Activated CD4-positive, alpha-beta memory T cell treated with anti-CD3 and anti-CD28 coated beads, Interleukin-2, amount 10 ng/mL, durations not matched to agents 7 days and 5 days (primary cell): Measurements from ENCODE around the gene ADGRA3. TPM values are rescaled to one million over a fixed set of nuclear protein-coding genes. Genes with fewer than 3 reads are reported as not detected.

Experiments used
- CTCF ChIA-PET: fragments of 350-600 bp; sonication (Branson Sonifier 250); formaldehyde crosslinking; loops from one replicate; lab custom pipeline; 2021; ENCODE audit warnings: antibody characterized with exemption, inconsistent platforms; lab: Charles Lee
- POLR2A ChIA-PET: fragments of 350-600 bp; sonication (Branson Sonifier 250); formaldehyde crosslinking; loops from one replicate; lab custom pipeline; 2021; ENCODE audit warnings: antibody characterized with exemption; lab: Charles Lee
- DNase-seq: peaks from one replicate; pipeline ENCODE4 v3.0.0-alpha.2; 2020
- H3K27ac Mint-ChIP-seq: one replicate; pipeline ENCODE4 v1.8.0; 2021; ENCODE audit warnings: mild to moderate bottlenecking, mixed read lengths
- H3K27me3 Mint-ChIP-seq: one replicate; pipeline ENCODE4 v1.8.0; 2021; ENCODE audit warnings: mixed read lengths
- H3K36me3 Mint-ChIP-seq: one replicate; pipeline ENCODE4 v1.8.0; 2021; ENCODE audit warnings: low read depth, mixed read lengths
- H3K4me1 Mint-ChIP-seq: one replicate; pipeline ENCODE4 v1.8.0; 2021; ENCODE audit warnings: mixed read lengths
- H3K4me3 Mint-ChIP-seq: one replicate; pipeline ENCODE4 v1.8.0; 2021; ENCODE audit warnings: mild to moderate bottlenecking, mixed read lengths
- H3K9me3 Mint-ChIP-seq: one replicate; pipeline ENCODE4 v1.8.0; 2021; ENCODE audit warnings: mixed read lengths
- total RNA-seq, 2 experiments: library from RNA; stranded (reverse); gene quantifications; one replicate each; pipeline ENCODE4 v1.2.3, GENCODE V29; 2021

Gene ADGRA3
- total RNA-seq, 2 experiments from 2014 or later = 0.18 to 0.50 TPM

DNA sequence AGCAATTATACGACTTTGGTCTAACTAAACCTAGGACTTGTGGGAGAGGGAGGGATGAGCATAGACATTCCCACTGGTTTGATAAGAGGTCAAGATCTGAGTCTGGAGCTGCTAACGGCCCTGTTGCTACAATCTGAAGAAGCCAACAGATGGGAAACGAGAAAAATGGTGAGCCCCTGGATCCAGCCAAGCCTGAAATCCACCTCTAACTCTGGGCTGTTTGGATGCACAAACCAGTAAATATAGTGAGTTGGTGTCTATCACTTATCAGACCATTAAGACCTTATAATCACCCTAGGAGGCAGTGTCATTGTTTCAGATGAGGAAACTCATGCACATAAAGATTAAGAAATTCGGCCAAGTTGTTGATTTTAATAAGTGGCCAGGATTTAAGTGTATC, 50.5 kb downstream of the ADGRA3 start:
- Mint-ChIP-seq H3K27me3 (no peaks in the 10 kb centered on the region), H3K27ac (no peak overlapping the region), H3K4me1 (no peaks in the 10 kb centered on the region), H3K36me3 (no peaks in the 10 kb centered on the region), H3K4me3 (no peak overlapping the region), H3K9me3 (peaks cover 2% of the 10 kb centered on the region)
- CTCF ChIA-PET = no interaction called here
- POLR2A ChIA-PET = no interaction called here
- no peak for DNase-seq

DNA sequence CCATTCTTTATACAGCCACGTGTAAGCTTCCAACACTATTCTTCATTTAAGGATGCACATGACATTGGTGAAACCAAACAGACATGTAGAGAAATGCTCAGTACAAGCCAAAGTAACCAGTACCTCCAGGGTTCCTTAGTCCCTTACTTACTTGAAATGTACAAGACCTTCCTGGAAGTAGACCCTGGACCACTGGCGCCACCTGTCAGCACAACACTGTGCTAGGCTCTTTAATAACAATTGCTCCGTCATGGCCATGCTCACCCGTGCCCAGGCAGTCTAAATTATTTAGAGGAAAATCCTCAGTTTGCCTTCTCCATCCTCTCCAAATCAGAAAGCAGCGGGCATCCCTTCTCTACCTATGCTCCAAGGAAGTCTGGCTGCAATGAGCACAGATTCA, 52.7 kb downstream of the ADGRA3 start:
- POLR2A ChIA-PET = no interaction called here
- CTCF ChIA-PET = no interaction called here

GRCh38 chr4:22462688-22463087, 53.2 kb downstream of the ADGRA3 start:
- Mint-ChIP-seq H3K4me1 (no peaks in the 10 kb centered on the region), H3K4me3 (no peak overlapping the region), H3K27ac (no peak overlapping the region), H3K36me3 (no peaks in the 10 kb centered on the region), H3K9me3 (peaks cover 2% of the 10 kb centered on the region), H3K27me3 (no peaks in the 10 kb centered on the region)
- ChIA-PET POLR2A (no interaction called here), CTCF (no interaction called here)
- no peak for DNase-seq

More for the DNA sequence above, 52.7 kb downstream of the ADGRA3 start:
- H3K27me3 Mint-ChIP-seq = no peaks in the 10 kb centered on the region
- H3K36me3 Mint-ChIP-seq = no peaks in the 10 kb centered on the region
- no peak overlapping the region for H3K27ac Mint-ChIP-seq
- DNase-seq = no peak
- no peaks in the 10 kb centered on the region for H3K4me1 Mint-ChIP-seq
- H3K9me3 Mint-ChIP-seq = peaks cover 2% of the 10 kb centered on the region
- no peak overlapping the region for H3K4me3 Mint-ChIP-seq

DNA sequence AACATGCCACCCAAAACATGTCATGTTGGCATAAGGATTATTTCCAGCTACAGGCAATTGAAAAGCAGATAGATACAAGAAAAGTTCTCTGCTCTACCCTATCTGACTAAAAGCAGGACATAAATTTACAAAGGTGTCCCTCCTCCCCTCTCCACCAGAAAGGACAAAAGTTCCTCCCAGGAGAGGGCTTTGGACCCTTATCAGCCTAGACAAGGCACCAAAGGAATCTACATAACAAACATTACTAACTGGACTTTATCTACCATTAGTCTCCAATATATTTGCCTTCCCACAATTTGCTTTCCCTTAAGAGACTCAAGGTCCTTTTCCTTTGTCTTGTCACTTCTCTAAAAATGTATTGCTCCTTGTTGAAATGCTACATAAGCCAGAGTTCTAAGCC, 55.6 kb downstream of the ADGRA3 start:
- ChIA-PET POLR2A (no interaction called here), CTCF (no interaction called here)
- no peaks in the 10 kb centered on the region for H3K27me3 Mint-ChIP-seq
- H3K27ac Mint-ChIP-seq = no peak overlapping the region
- peaks cover 2% of the 10 kb centered on the region for H3K9me3 Mint-ChIP-seq
- DNase-seq = no peak
- H3K4me3 Mint-ChIP-seq = no peak overlapping the region
- H3K4me1 Mint-ChIP-seq = no peaks in the 10 kb centered on the region
- no peaks in the 10 kb centered on the region for H3K36me3 Mint-ChIP-seq

GRCh38 chr4:22458098-22458497, 57.8 kb downstream of the ADGRA3 start:
- Mint-ChIP-seq H3K36me3 (no peaks in the 10 kb centered on the region), H3K4me3 (no peak overlapping the region), H3K27me3 (no peaks in the 10 kb centered on the region), H3K4me1 (no peaks in the 10 kb centered on the region), H3K9me3 (no peaks in the 10 kb centered on the region), H3K27ac (no peak overlapping the region)
- no peak for DNase-seq
- ChIA-PET POLR2A (no interaction called here), CTCF (no interaction called here)

DNA sequence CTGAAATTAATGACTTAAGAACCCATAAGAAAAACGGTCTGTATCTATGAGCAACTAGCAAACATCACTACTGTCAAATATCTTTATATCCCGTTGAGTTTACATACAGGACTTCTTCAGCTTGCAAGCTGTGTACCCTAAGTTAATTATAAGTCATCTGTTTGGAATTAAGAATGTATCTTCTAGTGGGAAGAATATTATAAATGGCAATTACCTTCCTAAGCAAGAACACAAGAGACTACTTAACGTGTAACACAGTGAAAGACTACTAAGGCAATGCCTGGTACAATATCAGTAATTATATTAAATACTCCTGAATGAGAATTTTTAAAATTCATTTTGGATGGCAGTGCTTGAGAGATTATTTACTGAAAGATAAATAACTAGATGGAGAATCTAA, 58.5 kb downstream of the ADGRA3 start:
- ChIA-PET POLR2A (no interaction called here), CTCF (no interaction called here)
- Mint-ChIP-seq H3K4me3 (no peak overlapping the region), H3K27ac (no peak overlapping the region), H3K4me1 (no peaks in the 10 kb centered on the region), H3K9me3 (no peaks in the 10 kb centered on the region), H3K36me3 (no peaks in the 10 kb centered on the region), H3K27me3 (no peaks in the 10 kb centered on the region)
- DNase-seq = no peak

GRCh38 chr4:22456291-22456690, 59.6 kb downstream of the ADGRA3 start:
- no peaks in the 10 kb centered on the region for H3K9me3 Mint-ChIP-seq
- no peak overlapping the region for H3K4me3 Mint-ChIP-seq
- no peak for DNase-seq
- H3K4me1 Mint-ChIP-seq = no peaks in the 10 kb centered on the region
- H3K27ac Mint-ChIP-seq = no peak overlapping the region
- H3K36me3 Mint-ChIP-seq = no peaks in the 10 kb centered on the region
- ChIA-PET POLR2A (no interaction called here), CTCF (no interaction called here)
- H3K27me3 Mint-ChIP-seq = no peaks in the 10 kb centered on the region

GRCh38 chr4:22454955-22455354, 60.9 kb downstream of the ADGRA3 start:
- Mint-ChIP-seq H3K27ac (no peak overlapping the region), H3K36me3 (no peaks in the 10 kb centered on the region), H3K27me3 (no peaks in the 10 kb centered on the region), H3K9me3 (no peaks in the 10 kb centered on the region), H3K4me3 (no peak overlapping the region), H3K4me1 (no peaks in the 10 kb centered on the region)
- ChIA-PET CTCF (no interaction called here), POLR2A (no interaction called here)
- no peak for DNase-seq

DNA sequence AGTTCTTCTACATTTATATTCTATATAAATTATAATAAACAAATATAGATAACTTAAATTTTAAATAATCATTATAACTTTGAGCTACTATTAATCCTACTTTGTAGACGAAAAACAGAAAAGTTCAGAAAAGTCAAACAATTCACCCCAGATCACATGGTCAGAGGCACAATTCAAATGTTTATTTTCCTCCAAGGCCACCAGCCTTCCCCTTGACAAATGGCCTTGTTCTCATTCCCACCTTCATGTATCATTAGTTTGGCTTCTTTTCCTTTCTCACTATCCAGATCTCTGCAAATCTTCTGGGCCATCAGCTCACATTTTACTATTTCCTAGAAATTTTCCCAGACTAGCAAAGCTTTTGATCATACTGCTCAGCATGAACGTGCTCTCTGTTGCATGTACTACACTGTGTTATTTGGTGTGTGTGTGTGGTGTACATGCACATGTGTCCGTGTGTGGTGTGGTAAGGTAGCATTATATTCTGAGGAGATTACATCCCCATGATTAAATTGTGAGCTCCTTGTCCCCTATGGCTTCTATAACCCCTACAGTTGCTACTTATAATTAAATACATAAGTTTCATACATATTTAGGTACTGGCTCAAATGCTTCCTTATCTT, 61.5 kb downstream of the ADGRA3 start:
- Mint-ChIP-seq H3K4me3 (no peak overlapping the region), H3K27me3 (no peaks in the 10 kb centered on the region), H3K4me1 (no peaks in the 10 kb centered on the region), H3K27ac (no peak overlapping the region), H3K9me3 (no peaks in the 10 kb centered on the region), H3K36me3 (no peaks in the 10 kb centered on the region)
- POLR2A ChIA-PET = no interaction called here
- CTCF ChIA-PET = no interaction called here
- no peak for DNase-seq

GRCh38 chr4:22444813-22445212, 71.1 kb downstream of the ADGRA3 start:
- Mint-ChIP-seq H3K9me3 (peaks cover 4% of the 10 kb centered on the region), H3K27ac (no peak overlapping the region), H3K27me3 (no peaks in the 10 kb centered on the region), H3K4me3 (no peak overlapping the region), H3K4me1 (no peaks in the 10 kb centered on the region), H3K36me3 (no peaks in the 10 kb centered on the region)
- POLR2A ChIA-PET = no interaction called here
- CTCF ChIA-PET = no interaction called here
- no peak for DNase-seq

- DNase-seq = no peak
- H3K36me3 Mint-ChIP-seq = no peaks in the 10 kb centered on the region
- no peak overlapping the region for H3K4me3 Mint-ChIP-seq
- no peaks in the 10 kb centered on the region for H3K27me3 Mint-ChIP-seq
- H3K4me1 Mint-ChIP-seq = no peaks in the 10 kb centered on the region
- ChIA-PET POLR2A (no interaction called here), CTCF (no interaction called here)
- no peaks in the 10 kb centered on the region for H3K9me3 Mint-ChIP-seq
- no peak overlapping the region for H3K27ac Mint-ChIP-seq
Observed at GRCh38 chr4:22442956-22443355, 72.9 kb downstream of the ADGRA3 start.

- Mint-ChIP-seq H3K27me3 (no peaks in the 10 kb centered on the region), H3K27ac (no peak overlapping the region), H3K36me3 (no peaks in the 10 kb centered on the region), H3K9me3 (no peaks in the 10 kb centered on the region), H3K4me1 (no peaks in the 10 kb centered on the region), H3K4me3 (no peak overlapping the region)
- ChIA-PET POLR2A (no interaction called here), CTCF (no interaction called here)
- DNase-seq = no peak
Observed at GRCh38 chr4:22440999-22441398, 74.9 kb downstream of the ADGRA3 start.

GRCh38 chr4:22439947-22440346, 75.9 kb downstream of the ADGRA3 start:
- H3K27me3 Mint-ChIP-seq = no peaks in the 10 kb centered on the region
- no peak overlapping the region for H3K27ac Mint-ChIP-seq
- no peak for DNase-seq
- ChIA-PET CTCF (no interaction called here), POLR2A (no interaction called here)
- H3K9me3 Mint-ChIP-seq = no peaks in the 10 kb centered on the region
- no peak overlapping the region for H3K4me3 Mint-ChIP-seq
- H3K36me3 Mint-ChIP-seq = no peaks in the 10 kb centered on the region
- H3K4me1 Mint-ChIP-seq = no peaks in the 10 kb centered on the region

GRCh38 chr4:22435652-22436051, 80.2 kb downstream of the ADGRA3 start:
- ChIA-PET POLR2A (no interaction called here), CTCF (no interaction called here)
- no peaks in the 10 kb centered on the region for H3K4me1 Mint-ChIP-seq
- H3K27ac Mint-ChIP-seq = no peak overlapping the region
- H3K4me3 Mint-ChIP-seq = no peak overlapping the region
- no peaks in the 10 kb centered on the region for H3K36me3 Mint-ChIP-seq
- no peaks in the 10 kb centered on the region for H3K27me3 Mint-ChIP-seq
- DNase-seq = no peak
- no peaks in the 10 kb centered on the region for H3K9me3 Mint-ChIP-seq
